Heart left ventricle (tissue), 16 donors: ENCODE measurements around the gene LTO1. TPM values are rescaled to one million over a fixed set of nuclear protein-coding genes. Genes with fewer than 3 reads are reported as not detected.

Experiments
- ATAC-seq, 4 donors: fragments of 200-7000 bp; cut with Tn5 transposase; one replicate each; pipeline ENCODE4 v1.9.1; 2020 to 2022; ENCODE audit warnings: moderate library complexity in 4 of 4, mild to moderate bottlenecking in 3 of 4, moderate number of reproducible peaks in 1 of 4
- DNase-seq, 5 donors: peaks; one replicate each; pipeline ENCODE4 v3.0.0-alpha.2; 2020
- H3K27ac ChIP-seq, 12 donors: fragments of 200-600 bp; sonication (generic) in 4 of 12; one replicate each; pipeline versions ENCODE4 v1.5.0 to v1.8.0; 2016 to 2022; ENCODE audit warnings: mild to moderate bottlenecking in 2 of 12
- H3K27me3 ChIP-seq, 9 donors: fragments of 200-600 bp; sonication (generic) in 2 of 9; one replicate each; pipeline versions ENCODE4 v1.5.1 to v1.8.0; 2016 to 2022; ENCODE audit warnings: mild to moderate bottlenecking in 3 of 9
- H3K36me3 ChIP-seq, 9 donors: fragments of 200-600 bp; sonication (generic) in 2 of 9; one replicate each; pipeline versions ENCODE4 v1.5.0 to v1.8.0; 2018 to 2022; ENCODE audit warnings: mild to moderate bottlenecking in 2 of 9
- H3K4me1 ChIP-seq, 12 donors: fragments of 200-600 bp; sonication (generic) in 4 of 12; one replicate each; pipeline versions ENCODE4 v1.5.0 to v1.8.0; 2016 to 2022; ENCODE audit warnings: mild to moderate bottlenecking in 3 of 12
- H3K4me3 ChIP-seq, 12 donors: fragments of 200-600 bp; sonication (generic) in 4 of 12; one replicate each; pipeline versions ENCODE4 v1.5.0 to v1.8.0; 2017 to 2022; ENCODE audit warnings: mild to moderate bottlenecking in 9 of 12, moderate library complexity in 4 of 12
- H3K9me3 ChIP-seq, 12 donors: fragments of 200-600 bp; sonication (generic) in 4 of 12; one replicate each; pipeline versions ENCODE4 v1.5.0 to v1.8.0; 2016 to 2022; ENCODE audit warnings: mild to moderate bottlenecking in 1 of 12
- CTCF ChIP-seq, 12 donors: fragments of 200-600 bp; sonication (generic) in 4 of 12; IDR thresholded peaks; one replicate each; pipeline versions ENCODE4 v1.5.0 to v1.8.0; 2018 to 2022; ENCODE audit warnings: antibody characterized with exemption in 12 of 12, mild to moderate bottlenecking in 5 of 12
- POLR2A ChIP-seq, 2 donors: fragments of 450-650 bp; IDR thresholded peaks; one replicate each; pipeline ENCODE4 v1.6.1; 2017; ENCODE audit warnings: antibody characterized with exemption in 2 of 2, mild to moderate bottlenecking in 2 of 2, moderate library complexity in 2 of 2
- WGBS, 4 donors: extraction: QIAGEN DNeasy Blood & Tissue Kit in 2 of 4; methylation state at CpG; one replicate each; pipeline versions ENCODE4 v1.1.5 to v1.1.7; 2013 to 2018; 5-methylcytosine and 5-hydroxymethylcytosine counted together
- intact Hi-C, 10 donors: fragments of 100-400 bp; cut with DNase I; formaldehyde crosslinking; loops; one replicate each; pipeline versions ENCODE4 v1.11.1 to v1.14.2; 2022
- polyA plus RNA-seq, 2 donors: library from polyadenylated mRNA; stranded (reverse); fragments of 200-250 nt; gene quantifications; one replicate each; pipeline ENCODE4 v1.2.3, GENCODE V29; 2013
- total RNA-seq, 9 donors: library from RNA; depleted of rRNA in 2 of 9; stranded (reverse); fragments of >200 nt in 2 of 9; fragmentation: NEBNext Ultra II Directional in 3 of 9; extraction: Animal tissue kit (Norgen Biotek cat#: 25700) in 3 of 9; gene quantifications; one replicate each; pipeline versions ENCODE4 v1.1.0 to v1.2.4, GENCODE V29; 2016 to 2023
- donor health status: ischemic (EF 13 %, LVEDD 7.1; RV severe dilation, severe dysfunction).
- donor health status: healthy with polysubstance abuse.
- donor health status: DM: no; HTN: yes; CAD: no.
- donor health status: DM: no; HTN: no; CAD: no.
- donor health status: ischemic (EF 25% LVEDD 6.9; RV normal size, moderate dysfunction).
- donor health status: ischemic (EF 25% LVEDD 5.7; RV mildly dilated, moderate dysfunction).
- donor health status: healthy.
- donor health status: DM: yes; HTN: yes; CAD: no.
- donor health status: ischemic (EF 35%, LVEDD 5.7; RV mildly dilated, moderate dysfunction).
- donor health status: nonischemic (EF 11% LVEDD 7.7; RV severe dilation, severe dysfunction).
- donor health status: DM: yes; HTN: yes; CAD: no.
- donor health status: PGD.
- donor health status: ischemic (EF 29% LVEDD 5.4; RV normal size, mild dysfunction).
- donor health status: nonischemic (EF 23%, LVEDD 6.1; RV moderate dilation, normal function).

Gene LTO1
- total and polyA plus RNA-seq, 11 donors, result 4.1 to 14.4 (median 9.4) TPM

DNA sequence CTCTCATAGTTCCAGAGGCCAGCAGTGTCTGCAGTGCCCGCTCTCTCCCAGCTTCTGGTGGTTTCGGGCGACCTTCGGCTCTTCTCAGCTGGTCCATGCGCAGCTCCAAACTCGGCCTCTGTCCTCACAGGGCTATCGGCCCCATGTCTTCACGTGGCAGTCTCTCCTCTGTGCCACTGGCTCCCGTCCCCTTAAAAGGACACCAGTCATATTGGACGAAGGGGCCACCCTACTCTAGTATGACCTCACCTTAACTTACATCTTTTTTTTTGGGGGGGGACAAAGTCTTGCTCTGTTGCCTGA lies 13.8 kb downstream of the LTO1 start:
- H3K27ac ChIP-seq, result no peak overlapping the region
- H3K9me3 ChIP-seq, result no peaks in the 10 kb centered on the region
- ATAC-seq (no peak), DNase-seq (peak in 1 of 5 donors; percentile 52)
- peaks cover 0 to 34% (median 26%) of the 10 kb centered on the region in 9 donors for H3K36me3 ChIP-seq
- TF ChIP-seq POLR2A (IDR thresholded peaks at IDR 0.05), result no peak
- TF ChIP-seq CTCF (IDR thresholded peaks at IDR 0.05), result no peak
- intact Hi-C loops, result no loop called here
- no peaks in the 10 kb centered on the region for H3K27me3 ChIP-seq
- peaks cover 0 to 8% (median 0%) of the 10 kb centered on the region in 12 donors for H3K4me1 ChIP-seq
- H3K4me3 ChIP-seq, result no peak overlapping the region
- 73 to 94% (median 79%) methylated on average over 10 of the region's 10 CpGs for WGBS, 4 donors

GRCh38 chr11:69660001-69660500 lies 15.1 kb downstream of the LTO1 start:
- Histone ChIP-seq H3K4me1 (peaks cover 0 to 8% (median 0%) of the 10 kb centered on the region in 12 donors), H3K27me3 (no peaks in the 10 kb centered on the region), H3K4me3 (no peak overlapping the region), H3K9me3 (no peaks in the 10 kb centered on the region), H3K36me3 (peaks cover 0 to 22% (median 13%) of the 10 kb centered on the region in 9 donors), H3K27ac (no peak overlapping the region)
- ATAC-seq (no peak), DNase-seq (peak in 1 of 5 donors; percentile 28)
- WGBS, 4 donors, result 94 to 97% (median 96%) methylated on average over 4 of the region's 4 CpGs
- no peak for TF ChIP-seq POLR2A (IDR thresholded peaks at IDR 0.05)
- TF ChIP-seq CTCF (IDR thresholded peaks at IDR 0.05), result no peak
- intact Hi-C loops, result no loop called here

- H3K4me3 ChIP-seq, result no peak overlapping the region
- ATAC-seq (no peak), DNase-seq (peak in 1 of 5 donors; percentile 28)
- H3K27me3 ChIP-seq, result no peaks in the 10 kb centered on the region
- H3K36me3 ChIP-seq, result peaks cover 0 to 20% (median 9%) of the 10 kb centered on the region in 9 donors
- H3K27ac ChIP-seq, result no peak overlapping the region
- TF ChIP-seq POLR2A (IDR thresholded peaks at IDR 0.05) (no peak), CTCF (IDR thresholded peaks at IDR 0.05) (no peak)
- no peaks in the 10 kb centered on the region for H3K9me3 ChIP-seq
- 91 to 94% (median 93%) methylated on average over 8 to 12 of the region's 12 CpGs for WGBS, 4 donors
- intact Hi-C loops, result no loop called here
- peaks cover 0 to 8% (median 0%) of the 10 kb centered on the region in 12 donors for H3K4me1 ChIP-seq
These were observed 15.6 kb downstream of the LTO1 start for GRCh38 chr11:69659591-69659990.

GRCh38 chr11:69658626-69659450 lies 16.3 kb downstream of the LTO1 start:
- DNase-seq (peak in 1 of 5 donors; percentile 28), ATAC-seq (no peak)
- Histone ChIP-seq H3K36me3 (peaks cover 0 to 20% (median 11%) of the 10 kb centered on the region in 9 donors), H3K9me3 (no peaks in the 10 kb centered on the region), H3K27me3 (no peaks in the 10 kb centered on the region), H3K4me3 (no peak overlapping the region), H3K27ac (no peak overlapping the region), H3K4me1 (peaks cover 0 to 8% (median 0%) of the 10 kb centered on the region in 12 donors)
- intact Hi-C loops, result no loop called here
- no peak for TF ChIP-seq POLR2A (IDR thresholded peaks at IDR 0.05)
- no peak for TF ChIP-seq CTCF (IDR thresholded peaks at IDR 0.05)
- 85 to 88% (median 87%) methylated on average over 18 of the region's 18 CpGs for WGBS, 4 donors
